ENCODE measurements around the gene TEAD4. TPM values are rescaled to one million over a fixed set of nuclear protein-coding genes. Genes with fewer than 3 reads are reported as not detected.
A peak's percentile ranks its signal among the peaks of the same experiment; 100 is the strongest.

TEAD4 gene
- total RNA-seq, 1 donor from 2014 or later = 4.2 TPM

GRCh38 chr12:3030821-3031429 lies 71.7 kb downstream of the TEAD4 start:
- Histone ChIP-seq H3K4me3 (ENCODE audit: low read depth, low read length) (no peak overlapping the region), H3K36me3 (ENCODE audit: control insufficient read depth, insufficient read depth, low read length) (peaks cover 3% of the 10 kb centered on the region), H3K27me3 (ENCODE audit: control insufficient read depth, insufficient read depth, low read length) (no peaks in the 10 kb centered on the region)
- no peak for DNase-seq (ENCODE audit: low read depth)
- peak; percentile 7 for FAIRE-seq
- TF ChIP-seq CTCF (IDR thresholded peaks at IDR 0.05; ENCODE audit: insufficient read depth, low read length, severe bottlenecking) = no peak

GRCh38 chr12:3032161-3032560 lies 73.0 kb downstream of the TEAD4 start:
- peaks cover 1% of the 10 kb centered on the region for H3K36me3 ChIP-seq (ENCODE audit: control insufficient read depth, insufficient read depth, low read length)
- no peaks in the 10 kb centered on the region for H3K27me3 ChIP-seq (ENCODE audit: control insufficient read depth, insufficient read depth, low read length)
- H3K4me3 ChIP-seq (ENCODE audit: low read depth, low read length) = no peak overlapping the region
- TF ChIP-seq CTCF (IDR thresholded peaks at IDR 0.05; ENCODE audit: insufficient read depth, low read length, severe bottlenecking) = no peak
- FAIRE-seq (no peak), DNase-seq (ENCODE audit: low read depth) (no peak)

- H3K36me3 ChIP-seq (ENCODE audit: control insufficient read depth, insufficient read depth, low read length) = peaks cover 1% of the 10 kb centered on the region
- no peak overlapping the region for H3K4me3 ChIP-seq (ENCODE audit: low read depth, low read length)
- H3K27me3 ChIP-seq (ENCODE audit: control insufficient read depth, insufficient read depth, low read length) = no peaks in the 10 kb centered on the region
- no peak for TF ChIP-seq CTCF (IDR thresholded peaks at IDR 0.05; ENCODE audit: insufficient read depth, low read length, severe bottlenecking)
- DNase-seq (ENCODE audit: low read depth) = no peak
- FAIRE-seq = no peak
Observed at GRCh38 chr12:3032770-3033538, 73.8 kb downstream of the TEAD4 start.

- Histone ChIP-seq H3K36me3 (ENCODE audit: control insufficient read depth, insufficient read depth, low read length) (peaks cover 1% of the 10 kb centered on the region), H3K27me3 (ENCODE audit: control insufficient read depth, insufficient read depth, low read length) (no peaks in the 10 kb centered on the region), H3K4me3 (ENCODE audit: low read depth, low read length) (no peak overlapping the region)
- FAIRE-seq = no peak
- TF ChIP-seq CTCF (IDR thresholded peaks at IDR 0.05; ENCODE audit: insufficient read depth, low read length, severe bottlenecking) = no peak
- no peak for DNase-seq (ENCODE audit: low read depth)
Observed at GRCh38 chr12:3033539-3033867, 74.3 kb downstream of the TEAD4 start.

GRCh38 chr12:3034067-3034750 lies 75.0 kb downstream of the TEAD4 start:
- DNase-seq (ENCODE audit: low read depth) = peak; percentile 59
- peak; percentile 81 for TF ChIP-seq CTCF (IDR thresholded peaks at IDR 0.05; ENCODE audit: insufficient read depth, low read length, severe bottlenecking)
- no peak for FAIRE-seq

More at GRCh38 chr12:3034067-3034750, 75.0 kb downstream of the TEAD4 start:
- Histone ChIP-seq H3K27me3 (ENCODE audit: control insufficient read depth, insufficient read depth, low read length) (no peaks in the 10 kb centered on the region), H3K36me3 (ENCODE audit: control insufficient read depth, insufficient read depth, low read length) (peaks cover 1% of the 10 kb centered on the region), H3K4me3 (ENCODE audit: low read depth, low read length) (no peak overlapping the region)

Data from bronchial epithelial cell (primary cell).